ENCODE measurements around the gene RPP21.

Gene RPP21

GRCh38 chr6:30344868-30345671, at the start of gene RPP21:
Gene RPP21 (plus strand): TSS chr6:30345156. CDS start chr6:30345172, 16 bp downstream.
- no peak for FAIRE-seq

GRCh38 chr6:30295837-30296236, 49.1 kb upstream of the RPP21 start:
- DNase-seq (ENCODE audit: low spot score) = no peak
- no peak for FAIRE-seq

More at GRCh38 chr6:30344868-30345671, at the start of gene RPP21:
- peak; percentile 97 for DNase-seq (ENCODE audit: low spot score)

DNA sequence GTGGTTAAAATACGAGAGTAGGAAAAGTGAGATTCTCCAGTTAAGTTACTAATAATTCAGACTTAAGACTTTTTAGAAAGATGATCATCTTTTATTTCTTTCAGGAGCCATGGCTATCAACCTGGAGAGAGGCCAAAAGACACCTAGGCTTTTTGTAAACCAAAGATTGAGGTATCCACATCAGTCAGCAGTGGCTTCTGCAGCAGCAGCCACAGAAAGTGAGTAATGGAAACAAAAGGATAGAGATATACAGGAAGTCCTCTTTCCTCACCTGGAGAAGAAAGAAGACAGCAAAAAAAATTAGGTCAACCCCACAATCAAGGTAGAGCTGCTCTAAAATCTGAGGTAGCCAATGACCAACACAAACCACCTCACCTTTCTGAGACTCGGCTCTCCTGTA, 41.0 kb upstream of the RPP21 start:
- DNase-seq (ENCODE audit: low spot score) (no peak), FAIRE-seq (no peak)

DNA sequence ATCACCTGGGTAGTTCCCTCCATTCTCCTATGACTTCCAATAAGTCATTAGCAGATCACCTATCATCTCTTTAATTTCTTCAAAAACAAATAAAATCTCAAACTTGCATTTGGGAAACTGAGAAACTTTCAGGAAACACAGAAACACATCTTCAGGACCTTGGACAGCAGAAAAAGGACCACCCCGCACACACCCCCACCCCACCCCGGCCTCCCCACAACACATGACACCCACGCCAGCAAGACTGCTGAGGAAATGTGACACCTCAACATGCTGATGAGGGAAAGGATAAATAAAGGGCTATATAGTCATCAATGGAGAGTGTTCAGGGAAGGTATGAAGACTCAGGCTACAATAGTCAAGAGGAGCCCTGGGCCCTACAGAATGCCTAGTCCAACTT, 33.9 kb upstream of the RPP21 start:
- DNase-seq (ENCODE audit: low spot score) (no peak), FAIRE-seq (no peak)

- FAIRE-seq (no peak), DNase-seq (ENCODE audit: low spot score) (no peak)
These were observed 33.3 kb upstream of the RPP21 start for GRCh38 chr6:30311671-30312070.

- DNase-seq (ENCODE audit: low spot score) (no peak), FAIRE-seq (no peak)
These were observed 32.7 kb upstream of the RPP21 start for GRCh38 chr6:30312266-30312665.

GRCh38 chr6:30312676-30313321, 32.2 kb upstream of the RPP21 start:
- no peak for FAIRE-seq
- DNase-seq (ENCODE audit: low spot score) = no peak

GRCh38 chr6:30315156-30315555, 29.8 kb upstream of the RPP21 start:
- no peak for DNase-seq (ENCODE audit: low spot score)

GRCh38 chr6:30317913-30318589, 26.9 kb upstream of the RPP21 start:
- no peak for FAIRE-seq
- DNase-seq (ENCODE audit: low spot score) = no peak

More at GRCh38 chr6:30315156-30315555, 29.8 kb upstream of the RPP21 start:
- no peak for FAIRE-seq

DNA sequence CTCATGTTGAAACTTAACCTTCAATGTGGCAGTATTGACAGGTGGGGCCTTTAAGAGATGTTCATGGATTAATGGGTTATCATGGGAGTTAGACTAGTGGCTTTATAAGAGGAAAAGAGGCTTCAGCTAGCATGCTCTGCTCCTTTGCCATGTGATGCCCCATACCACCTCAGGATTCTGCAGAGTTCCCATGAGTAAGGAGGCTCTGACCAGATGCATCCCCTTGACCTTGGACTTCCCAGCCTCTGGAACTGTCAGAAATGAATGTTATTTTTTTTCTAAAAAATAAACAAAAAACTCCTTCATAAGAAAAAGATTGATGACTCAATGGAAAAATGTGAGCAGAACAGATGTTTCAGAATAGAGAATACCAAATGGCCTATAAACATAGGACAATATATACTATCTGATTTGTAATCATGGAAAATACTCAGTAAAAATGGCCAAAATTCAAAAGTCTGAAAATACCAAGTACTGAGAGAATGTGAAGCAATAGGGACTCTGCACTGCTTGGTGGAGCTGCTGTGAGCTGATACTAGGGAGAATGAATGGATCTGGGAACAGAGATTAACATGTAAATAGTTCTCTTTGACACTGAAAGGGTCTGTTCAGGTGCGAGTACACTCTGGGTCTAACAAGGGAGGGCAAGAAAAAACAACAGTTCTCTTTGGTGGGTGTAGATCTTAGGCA, 25.7 kb upstream of the RPP21 start:
- no peak for FAIRE-seq
- no peak for DNase-seq (ENCODE audit: low spot score)

DNA sequence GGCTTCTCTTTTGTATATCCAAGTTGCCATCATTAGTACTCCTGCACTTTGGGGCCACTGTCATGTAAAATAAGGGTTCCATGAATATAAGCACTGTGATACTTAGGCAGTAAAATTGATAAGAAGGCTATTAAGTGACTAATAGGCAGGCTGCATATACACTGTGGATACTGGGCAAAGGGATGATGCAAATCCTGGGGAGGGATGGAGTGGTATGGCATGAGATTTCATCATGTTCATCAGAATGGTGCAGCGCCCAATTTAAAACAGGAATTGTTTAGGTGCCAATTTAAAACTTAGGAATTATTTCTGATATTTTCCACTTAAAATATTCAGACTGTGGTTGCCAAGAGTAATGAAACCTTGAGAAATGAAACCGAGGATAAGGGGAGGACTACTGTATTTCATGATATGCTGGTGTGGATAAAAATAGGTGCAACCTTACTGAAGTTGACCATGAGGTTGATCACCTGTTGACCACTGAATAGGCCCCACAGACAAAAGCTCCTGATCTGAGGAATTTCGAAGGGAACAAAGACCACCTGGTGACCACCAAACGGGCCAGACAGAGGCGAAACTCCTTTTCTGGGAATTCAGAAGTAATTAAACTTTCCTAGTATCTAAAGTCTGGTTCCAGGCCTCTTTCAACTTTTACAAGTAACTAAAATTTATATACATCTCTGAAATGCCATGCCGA, 23.1 kb upstream of the RPP21 start:
- FAIRE-seq = no peak

DNA sequence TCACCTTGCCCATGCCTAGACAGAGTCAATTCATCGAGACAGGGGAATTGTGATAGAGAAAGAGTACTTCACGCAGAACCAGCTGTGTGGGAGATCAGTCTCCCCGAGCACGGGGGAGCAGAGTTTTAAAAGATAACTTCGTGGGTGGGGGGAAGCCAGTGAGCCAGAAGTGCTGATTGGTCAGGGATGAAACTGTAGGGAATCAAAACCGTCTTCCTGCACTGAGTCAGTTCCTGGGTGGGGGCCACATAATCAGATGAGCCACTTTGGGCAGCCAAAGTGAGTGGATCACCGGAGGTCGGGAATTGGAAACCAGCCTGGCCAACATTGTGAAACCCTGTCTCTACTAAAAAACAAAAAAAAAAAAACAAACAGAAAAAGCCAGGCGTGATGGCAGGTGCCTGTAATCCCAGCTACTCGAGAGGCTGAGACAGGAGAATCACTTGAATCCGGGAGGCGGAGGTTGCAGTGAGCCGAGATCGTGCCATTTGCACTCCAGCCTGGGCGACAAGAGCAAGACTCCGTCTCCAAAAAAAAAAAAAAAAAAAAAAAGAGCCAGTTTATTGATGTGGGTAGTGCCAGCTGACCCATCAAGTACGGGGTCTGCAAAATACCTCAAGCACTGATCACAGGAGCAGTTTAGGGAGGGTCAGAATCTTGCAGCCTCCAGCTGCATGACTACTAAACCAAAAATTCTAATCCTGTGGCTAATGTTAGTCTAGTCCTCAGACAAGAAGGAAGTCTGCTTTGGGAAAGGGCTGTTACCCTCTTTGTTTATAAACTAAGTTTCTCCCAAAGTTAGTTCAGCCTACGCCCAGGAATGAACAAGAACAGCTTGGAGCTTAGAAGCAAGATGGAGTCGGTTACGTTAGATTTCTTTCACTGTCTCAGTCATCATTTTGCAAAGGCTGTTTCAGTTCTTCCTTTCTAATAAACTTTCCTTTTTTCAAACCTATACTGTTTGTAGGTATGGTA, 22.1 kb upstream of the RPP21 start:
- FAIRE-seq (no peak), DNase-seq (ENCODE audit: low spot score) (no peak)

More for the DNA sequence above, 23.1 kb upstream of the RPP21 start:
- DNase-seq (ENCODE audit: low spot score) = no peak

- DNase-seq (ENCODE audit: low spot score) (no peak), FAIRE-seq (no peak)
These were observed 21.1 kb upstream of the RPP21 start for GRCh38 chr6:30323806-30324205.

DNA sequence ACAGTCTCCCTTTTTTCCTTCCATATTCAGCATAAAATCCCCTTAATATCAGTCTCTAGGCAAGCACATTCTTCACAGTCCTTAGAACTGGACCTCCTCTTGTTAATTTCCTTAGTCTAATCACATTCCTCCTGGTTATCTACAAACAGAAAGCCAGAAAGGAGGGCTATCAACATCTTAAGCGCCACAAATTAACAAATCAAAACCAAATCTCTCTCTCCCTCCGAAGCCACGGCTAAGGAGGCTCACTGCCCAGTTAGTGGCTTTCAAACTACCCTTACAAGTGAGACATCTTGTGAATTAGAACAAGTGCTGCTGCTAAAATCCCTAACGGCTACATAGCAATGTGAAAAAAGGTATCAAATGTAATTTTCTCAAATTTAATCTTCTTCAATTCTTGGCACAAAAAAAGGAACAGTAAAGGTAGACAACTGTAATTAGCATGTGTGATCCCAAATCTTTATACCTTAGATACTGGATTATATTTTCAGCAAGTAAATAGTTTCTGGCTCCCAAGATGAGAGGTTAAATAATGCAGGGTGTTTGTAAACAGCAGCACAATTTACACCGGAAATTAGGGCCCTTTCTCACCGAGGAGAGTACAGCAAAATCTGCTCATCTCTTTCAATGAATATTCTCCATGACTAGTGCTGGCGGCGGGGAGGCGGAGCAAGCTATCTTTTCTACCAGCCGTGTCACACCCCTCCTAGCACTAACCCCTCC, 19.6 kb upstream of the RPP21 start:
- DNase-seq (ENCODE audit: low spot score) = peak; percentile 66

DNA sequence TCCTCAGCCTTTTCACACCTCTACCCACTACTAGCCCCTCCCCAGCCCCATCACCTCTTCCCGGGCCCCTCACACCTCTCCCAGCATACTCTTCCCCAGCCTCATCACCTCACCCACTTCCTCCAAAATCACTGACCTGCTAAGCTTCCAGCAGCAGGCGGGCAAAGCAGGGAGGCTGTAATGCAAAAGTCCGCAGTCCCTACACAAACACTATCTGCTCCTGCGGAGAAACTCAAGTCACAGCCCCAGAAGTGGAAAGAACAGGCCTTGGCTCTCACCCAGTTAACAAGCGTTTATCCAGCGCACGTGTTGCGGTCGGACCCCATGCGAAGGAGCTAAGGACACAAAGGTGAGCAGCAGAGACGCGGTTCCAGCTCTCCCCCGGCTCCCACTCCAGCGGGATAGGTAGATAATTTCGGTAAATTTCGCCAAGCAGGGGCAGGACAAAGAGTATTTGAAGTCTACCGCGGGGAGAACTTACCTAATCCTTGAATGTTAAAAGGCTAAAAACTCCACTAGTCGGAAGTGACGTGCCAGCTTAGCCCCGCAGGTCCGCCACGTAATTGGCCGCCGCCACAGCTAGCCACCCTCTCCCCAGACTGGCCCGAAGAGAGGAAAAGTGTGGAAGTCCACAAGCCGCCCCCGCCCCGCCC, 19.0 kb upstream of the RPP21 start:
- DNase-seq (ENCODE audit: low spot score) (no peak), FAIRE-seq (no peak)

More for the DNA sequence above, 19.6 kb upstream of the RPP21 start:
- FAIRE-seq = no peak

DNA sequence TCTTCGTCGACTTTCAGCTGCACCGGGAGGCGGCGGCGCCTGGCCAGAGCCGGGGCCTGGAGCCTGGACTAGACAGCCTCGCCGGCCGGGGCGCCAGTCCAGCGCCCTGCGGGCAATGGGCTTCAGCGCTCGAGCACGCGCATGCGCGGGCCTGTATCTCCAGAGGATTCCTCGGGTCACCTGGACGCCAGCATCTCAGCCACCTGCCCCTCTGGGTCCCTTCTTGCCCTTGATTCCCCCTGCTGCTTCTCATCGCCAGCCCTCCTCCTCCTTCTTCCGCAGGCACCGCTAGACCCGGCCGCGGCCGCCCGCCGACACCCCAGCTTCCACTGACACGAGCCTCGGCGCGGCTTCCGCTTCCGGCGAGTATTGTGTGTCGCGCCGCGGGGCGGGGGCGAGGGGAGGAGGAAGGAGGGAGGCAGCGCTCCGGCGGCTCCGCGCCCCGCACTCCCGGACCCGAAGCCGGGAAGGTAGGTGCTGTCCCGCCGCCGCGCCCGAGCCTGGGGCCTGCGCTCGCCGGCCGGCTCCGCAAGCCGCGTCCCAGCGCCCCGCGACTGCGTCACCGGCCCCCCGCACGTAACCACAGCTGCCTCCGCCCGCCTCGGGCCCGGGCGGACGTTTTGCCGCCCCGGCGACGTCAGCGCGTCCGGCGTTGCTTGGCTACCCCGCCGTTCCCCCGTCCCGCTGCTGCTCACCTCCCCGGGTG, 18.3 kb upstream of the RPP21 start, which contains the start of gene TRIM39:
Gene TRIM39 (plus strand): TSS at position 402 of the 706 bp plus-strand sequence. CDS start 2,391 bp downstream, outside the sequence.
- FAIRE-seq (peak; percentile 76), DNase-seq (ENCODE audit: low spot score) (peak; percentile 89)

GRCh38 chr6:30327232-30327746, 17.7 kb upstream of the RPP21 start:
- DNase-seq (ENCODE audit: low spot score) (no peak), FAIRE-seq (no peak)

- FAIRE-seq (no peak), DNase-seq (ENCODE audit: low spot score) (no peak)
These were observed 16.6 kb upstream of the RPP21 start for GRCh38 chr6:30328397-30328796.
